Cerebellar nuclear complex (tissue), 1 donor: ENCODE results near the gene LTF.
"Not testable (repeated sequence)": the region's sequence is repeated elsewhere in the genome, so short reads cannot be mapped to it uniquely, and the experiment has no call there.

Experiments used
- DNase-seq, 2 experiments: peaks; one replicate each; lab custom pipeline; 2025; lab: John Stamatoyannopoulos, UW

Gene LTF

GRCh38 chr3:46464326-46465195, at the start of gene LTF:
Gene LTF, minus strand, starts transcription at chr3:46464905. Its CDS starts 38 bp downstream, at chr3:46464867.
- DNase-seq, result no peak

- DNase-seq, result no peak
Observed at GRCh38 chr3:46512191-46512749, 47.6 kb upstream of the LTF start.

GRCh38 chr3:46509661-46510187, 45.0 kb upstream of the LTF start:
- DNase-seq, result no peak

- DNase-seq, result no peak
Observed at GRCh38 chr3:46508850-46509591, 44.3 kb upstream of the LTF start.

GRCh38 chr3:46506526-46506925, 41.8 kb upstream of the LTF start:
- no peak for DNase-seq

- DNase-seq, result no peak
Observed at GRCh38 chr3:46505953-46506352, 41.2 kb upstream of the LTF start.

- no peak for DNase-seq
Observed at GRCh38 chr3:46504789-46505188, 40.1 kb upstream of the LTF start.

GRCh38 chr3:46503200-46503874, 38.6 kb upstream of the LTF start:
- no peak for DNase-seq

- no peak for DNase-seq
Observed at GRCh38 chr3:46501702-46502101, 37.0 kb upstream of the LTF start.

GRCh38 chr3:46500656-46501635, 36.2 kb upstream of the LTF start:
- DNase-seq, result no peak

GRCh38 chr3:46498916-46499519, 34.3 kb upstream of the LTF start:
- no peak for DNase-seq

- DNase-seq, result no peak
Observed at GRCh38 chr3:46497556-46498265, 33.0 kb upstream of the LTF start, which contains the start of gene RTP3. Gene RTP3, plus strand, starts transcription at chr3:46497976. Its CDS starts 87 bp downstream, at chr3:46498063.

- no peak for DNase-seq
Observed at GRCh38 chr3:46496746-46497555, 32.2 kb upstream of the LTF start.

GRCh38 chr3:46495901-46496456, 31.3 kb upstream of the LTF start:
- no peak for DNase-seq

- not testable (repeated sequence) for DNase-seq
Observed at GRCh38 chr3:46494491-46494890, 29.8 kb upstream of the LTF start.

GRCh38 chr3:46492890-46493547, 28.3 kb upstream of the LTF start:
- DNase-seq, result no peak
